CD4-positive, alpha-beta memory T cell (primary cell): Measurements from ENCODE around the gene STK24. TPM values are rescaled to one million over a fixed set of nuclear protein-coding genes. Genes with fewer than 3 reads are reported as not detected.

ENCODE experiments used
- CTCF ChIA-PET: fragments of 350-600 bp; sonication (Branson Sonifier 250); formaldehyde crosslinking; loops from one replicate; lab custom pipeline; 2021; ENCODE audit warnings: inconsistent platforms; ENCODE audit not compliant: partially characterized antibody; lab: Charles Lee
- POLR2A ChIA-PET: fragments of 350-600 bp; sonication (Branson Sonifier 250); formaldehyde crosslinking; loops from one replicate; lab custom pipeline; 2021; ENCODE audit not compliant: partially characterized antibody; lab: Charles Lee
- DNase-seq, 5 donors: peaks; one replicate each; pipeline versions ENCODE4 v3.0.0 to v3.0.0-alpha.2; 2020 to 2022; ENCODE audit warnings: mixed read lengths in 1 of 5
- H3K27ac ChIP-seq: one replicate; pipeline ENCODE4 v1.7.0; 2013; ENCODE audit warnings: low read depth, low read length
- H3K27me3 ChIP-seq: 2 replicates; pipeline ENCODE4 v1.7.0; 2013; ENCODE audit warnings: mild to moderate bottlenecking, low read length, moderate library complexity; ENCODE audit not compliant: insufficient read depth
- H3K36me3 ChIP-seq: 2 replicates; pipeline ENCODE4 v1.7.0; 2013; ENCODE audit warnings: mild to moderate bottlenecking, low read length, moderate library complexity; ENCODE audit not compliant: insufficient read depth
- H3K4me1 ChIP-seq: 2 replicates; pipeline ENCODE4 v1.7.0; 2013; ENCODE audit warnings: mild to moderate bottlenecking, low read length, moderate library complexity; ENCODE audit not compliant: insufficient read depth
- H3K4me3 ChIP-seq, 2 donors: one replicate each; pipeline ENCODE4 v1.7.0; 2013; ENCODE audit warnings: low read length in 2 of 2, mild to moderate bottlenecking in 1 of 2
- H3K9me3 ChIP-seq, 2 donors: one replicate each; pipeline ENCODE4 v1.7.0; 2013; ENCODE audit warnings: low read length in 2 of 2, control low read depth in 1 of 2; ENCODE audit not compliant: control insufficient read depth in 1 of 2
- H3K27ac Mint-ChIP-seq, 7 donors: one replicate each; pipeline ENCODE4 v1.8.0; 2020 to 2021; ENCODE audit warnings: mixed read lengths in 7 of 7, mild to moderate bottlenecking in 6 of 7, inconsistent platforms in 3 of 7, moderate library complexity in 3 of 7
- H3K27me3 Mint-ChIP-seq, 2 donors: one replicate each; pipeline ENCODE4 v1.8.0; 2020 to 2021; ENCODE audit warnings: mixed read lengths in 2 of 2
- H3K36me3 Mint-ChIP-seq, 2 donors: one replicate each; pipeline ENCODE4 v1.8.0; 2020 to 2021; ENCODE audit warnings: mixed read lengths in 2 of 2, inconsistent platforms in 1 of 2, mild to moderate bottlenecking in 1 of 2
- H3K4me1 Mint-ChIP-seq, 4 donors: one replicate each; pipeline ENCODE4 v1.8.0; 2020 to 2021; ENCODE audit warnings: mixed read lengths in 4 of 4, mild to moderate bottlenecking in 1 of 4
- H3K4me3 Mint-ChIP-seq, 8 donors: one replicate each; pipeline ENCODE4 v1.8.0; 2020 to 2021; ENCODE audit warnings: mixed read lengths in 8 of 8, mild to moderate bottlenecking in 7 of 8, moderate library complexity in 6 of 8, inconsistent platforms in 3 of 8
- H3K9me3 Mint-ChIP-seq, 8 donors: one replicate each; pipeline ENCODE4 v1.8.0; 2020 to 2021; ENCODE audit warnings: mixed read lengths in 8 of 8, mild to moderate bottlenecking in 5 of 8, inconsistent platforms in 3 of 8, moderate library complexity in 1 of 8
- intact Hi-C: fragments of 100-400 bp; cut with micrococcal nuclease; formaldehyde crosslinking; loops from one replicate; pipeline ENCODE4 v1.15.1; 2023
- polyA plus RNA-seq, 2 donors: library from polyadenylated mRNA; unstranded; fragments of 300-500 nt; fragmentation: Illumina TruSeq; gene quantifications; one replicate each; pipeline ENCODE4 v1.2.3, GENCODE V29; 2021
- total RNA-seq, 2 experiments: library from RNA; stranded (reverse); gene quantifications; one replicate each; pipeline ENCODE4 v1.2.3, GENCODE V29; 2021

Gene STK24
- total and polyA plus RNA-seq, 4 experiments from 2014 or later = 24.2 to 147 (median 118) TPM

DNA sequence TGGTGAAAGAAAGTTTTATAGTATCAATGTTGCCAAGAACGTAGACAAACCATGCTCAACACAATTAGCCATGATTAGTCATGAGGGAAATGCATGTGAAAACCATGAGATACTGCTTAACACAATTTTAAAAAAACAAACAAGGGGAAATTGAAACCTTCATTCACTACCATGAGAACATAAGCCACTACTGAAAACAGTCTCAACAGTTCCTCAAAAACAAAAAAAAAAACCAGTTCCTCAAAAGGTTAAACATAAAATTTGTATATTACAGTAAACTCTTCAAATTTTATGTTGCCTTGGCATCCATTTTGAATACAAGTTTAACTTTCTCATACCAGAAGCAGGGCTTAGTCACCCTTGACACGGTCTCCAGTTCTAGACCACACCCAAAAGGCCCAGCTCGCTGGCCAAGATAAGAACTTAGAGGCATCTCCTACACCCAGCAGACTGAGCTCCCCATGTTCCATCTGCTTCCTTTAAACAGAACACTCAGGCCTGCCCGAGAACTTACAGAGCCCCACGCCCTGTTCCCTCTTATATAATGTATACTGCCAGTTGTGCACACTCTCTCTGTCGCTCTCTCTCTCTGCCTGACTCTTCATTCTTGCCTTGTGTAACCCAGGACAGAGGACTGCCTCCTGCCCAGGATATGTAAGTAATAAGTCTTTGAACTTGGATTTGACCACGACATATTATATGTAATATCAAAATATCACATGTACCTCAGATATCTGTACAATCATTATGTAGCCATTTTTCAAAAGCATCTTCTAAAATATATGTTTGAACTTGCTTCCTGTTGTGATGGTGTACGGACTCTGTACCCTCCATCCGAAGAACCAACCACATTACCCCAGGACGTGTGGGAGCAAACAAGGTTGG, 67.4 kb downstream of the STK24 start:
- no peaks in the 10 kb centered on the region for H3K9me3 ChIP-seq
- POLR2A ChIA-PET = interaction anchor here (0.9 to 2.0 kb wide), 11 partner anchors 11 to 67 kb away, joined by 3 to 11 read pairs (median 3); partner anchors contain the start of gene STK24
- Mint-ChIP-seq H3K27me3 (no peaks in the 10 kb centered on the region), H3K4me3 (peak overlapping the region in 7 of 8 donors; percentile 33 to 78 (median 64)), H3K27ac (peak overlapping the region; percentile 80 to 95 (median 87)), H3K36me3 (peaks cover 8 to 34% of the 10 kb centered on the region in 2 donors), H3K4me1 (peaks cover 73 to 100% (median 89%) of the 10 kb centered on the region in 4 donors), H3K9me3 (no peaks in the 10 kb centered on the region)
- H3K36me3 ChIP-seq = no peaks in the 10 kb centered on the region
- CTCF ChIA-PET = interaction anchor here (0.5 to 1.2 kb wide), 5 partner anchors 10 to 53 kb away, joined by 3 to 4 read pairs (median 3); no protein-coding TSS in a partner anchor
- peak overlapping the region; percentile 36 for H3K27ac ChIP-seq
- peaks cover 100% of the 10 kb centered on the region for H3K4me1 ChIP-seq
- intact Hi-C loops = loop anchor here (5.0 kb wide), 1 partner anchor 53 kb away; no protein-coding TSS in a partner anchor
- no peak overlapping the region for H3K4me3 ChIP-seq
- peak in 4 of 5 donors; percentile 22 to 74 (median 38) for DNase-seq
- H3K27me3 ChIP-seq = no peaks in the 10 kb centered on the region

- no peaks in the 10 kb centered on the region for H3K9me3 Mint-ChIP-seq
- peaks cover 74 to 100% (median 89%) of the 10 kb centered on the region in 4 donors for H3K4me1 Mint-ChIP-seq
- Histone ChIP-seq H3K9me3 (no peaks in the 10 kb centered on the region), H3K4me3 (no peak overlapping the region), H3K4me1 (peaks cover 100% of the 10 kb centered on the region), H3K36me3 (no peaks in the 10 kb centered on the region), H3K27ac (peak overlapping the region; percentile 12), H3K27me3 (no peaks in the 10 kb centered on the region)
- CTCF ChIA-PET = interaction anchor here (0.5 to 1.4 kb wide), 5 partner anchors 11 to 63 kb away, joined by 3 to 5 read pairs (median 3); no protein-coding TSS in a partner anchor
- intact Hi-C loops = no loop called here
- peaks cover 12 to 34% of the 10 kb centered on the region in 2 donors for H3K36me3 Mint-ChIP-seq
- no peak for DNase-seq
- peak overlapping the region; percentile 80 to 95 (median 87) for H3K27ac Mint-ChIP-seq
- POLR2A ChIA-PET = interaction anchor here (0.9 to 2.0 kb wide), 6 partner anchors 15 to 68 kb away, joined by 3 to 8 read pairs (median 4); partner anchors contain the start of gene STK24
- peak overlapping the region in 2 of 8 donors; percentile 23 to 53 for H3K4me3 Mint-ChIP-seq
- no peaks in the 10 kb centered on the region for H3K27me3 Mint-ChIP-seq
Observed at GRCh38 chr13:98508685-98509084, 68.2 kb downstream of the STK24 start.

DNA sequence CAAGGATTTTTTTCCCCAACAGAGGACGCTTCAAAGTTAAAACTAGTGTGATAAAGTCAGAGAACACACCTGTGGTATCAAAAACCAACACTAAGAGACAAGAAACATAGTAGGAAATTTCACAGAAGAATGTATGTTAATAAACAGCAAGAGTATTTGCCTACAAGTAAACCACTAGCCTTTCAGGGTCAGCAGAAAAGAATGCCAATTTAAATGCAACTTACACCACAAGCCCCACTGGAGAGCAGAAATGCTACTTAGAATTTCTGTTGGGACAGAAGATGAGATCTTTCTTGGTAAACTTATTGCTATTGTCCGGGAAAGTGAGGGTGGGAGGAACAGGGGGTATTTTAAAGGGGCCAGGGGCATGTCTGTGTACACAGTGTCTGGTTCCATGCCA, 68.6 kb downstream of the STK24 start:
- Mint-ChIP-seq H3K4me3 (peak overlapping the region in 3 of 8 donors; percentile 40 to 53 (median 50)), H3K9me3 (no peaks in the 10 kb centered on the region), H3K27me3 (no peaks in the 10 kb centered on the region), H3K27ac (peak overlapping the region in 6 of 7 donors; percentile 72 to 95 (median 88)), H3K4me1 (peaks cover 74 to 100% (median 89%) of the 10 kb centered on the region in 4 donors), H3K36me3 (peaks cover 12 to 37% of the 10 kb centered on the region in 2 donors)
- intact Hi-C loops = no loop called here
- Histone ChIP-seq H3K4me3 (no peak overlapping the region), H3K36me3 (peaks cover 2% of the 10 kb centered on the region), H3K27me3 (no peaks in the 10 kb centered on the region), H3K9me3 (no peaks in the 10 kb centered on the region), H3K27ac (no peak overlapping the region), H3K4me1 (peaks cover 100% of the 10 kb centered on the region)
- POLR2A ChIA-PET = interaction anchor here (0.6 to 2.0 kb wide), 8 partner anchors 9 to 69 kb away, joined by 3 to 8 read pairs (median 3); partner anchors contain the start of gene STK24
- CTCF ChIA-PET = interaction anchor here (1.0 to 1.4 kb wide), 4 partner anchors 24 to 63 kb away, joined by 3 to 5 read pairs (median 3); no protein-coding TSS in a partner anchor
- no peak for DNase-seq

DNA sequence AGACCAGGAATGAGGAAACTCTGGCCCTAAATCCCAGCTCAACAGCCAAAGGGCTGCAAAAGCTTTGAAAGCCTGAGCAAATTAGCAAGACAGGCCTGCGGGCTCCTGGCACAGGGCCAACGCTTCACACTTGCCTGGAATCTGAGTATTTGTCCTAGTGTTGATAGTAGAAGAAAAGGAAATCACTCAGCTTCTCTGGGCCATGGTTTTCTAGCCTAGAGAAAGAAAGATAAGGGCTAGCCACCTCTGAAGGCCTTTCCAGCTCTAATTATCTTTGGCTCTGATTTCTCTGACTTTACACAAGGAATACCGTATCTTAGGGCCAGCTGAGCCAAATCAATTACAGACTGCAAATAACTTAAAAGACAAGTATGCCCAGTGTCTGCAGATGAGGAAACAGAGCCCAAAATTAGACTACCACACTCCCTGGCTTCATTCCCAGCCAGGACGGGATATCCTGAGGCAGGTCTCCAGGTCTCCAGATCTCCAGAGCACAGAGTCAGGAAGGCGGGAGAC, 69.6 kb downstream of the STK24 start:
- Mint-ChIP-seq H3K9me3 (no peaks in the 10 kb centered on the region), H3K27ac (peak overlapping the region in 5 of 7 donors; percentile 21 to 84 (median 66)), H3K4me1 (peaks cover 80 to 100% (median 90%) of the 10 kb centered on the region in 4 donors), H3K27me3 (no peaks in the 10 kb centered on the region), H3K4me3 (no peak overlapping the region), H3K36me3 (peaks cover 12 to 40% of the 10 kb centered on the region in 2 donors)
- Histone ChIP-seq H3K27me3 (no peaks in the 10 kb centered on the region), H3K4me1 (peaks cover 99% of the 10 kb centered on the region), H3K4me3 (no peak overlapping the region), H3K27ac (no peak overlapping the region), H3K36me3 (peaks cover 5% of the 10 kb centered on the region), H3K9me3 (no peaks in the 10 kb centered on the region)
- POLR2A ChIA-PET = interaction anchor here (0.6 to 1.0 kb wide), 3 partner anchors 9 to 26 kb away, joined by 3 read pairs; no protein-coding TSS in a partner anchor
- intact Hi-C loops = no loop called here
- DNase-seq = no peak
- CTCF ChIA-PET = interaction anchor here (1.0 to 3.7 kb wide), 2 partner anchors 23 to 62 kb away, joined by 3 to 11 read pairs; no protein-coding TSS in a partner anchor

- H3K27ac ChIP-seq = no peak overlapping the region
Observed at GRCh38 chr13:98506728-98507230, 70.1 kb downstream of the STK24 start.

GRCh38 chr13:98506322-98506721, 70.6 kb downstream of the STK24 start:
- H3K4me3 Mint-ChIP-seq = peak overlapping the region in 4 of 8 donors; percentile 1 to 22 (median 12)
- no peaks in the 10 kb centered on the region for H3K9me3 Mint-ChIP-seq
- H3K36me3 ChIP-seq = peaks cover 5% of the 10 kb centered on the region
- CTCF ChIA-PET = interaction anchor here (1.0 to 3.7 kb wide), 4 partner anchors 11 to 147 kb away, joined by 3 to 11 read pairs (median 7); no protein-coding TSS in a partner anchor
- H3K4me1 Mint-ChIP-seq = peaks cover 78 to 100% (median 89%) of the 10 kb centered on the region in 4 donors
- intact Hi-C loops = no loop called here
- no peak overlapping the region for H3K27ac ChIP-seq
- DNase-seq = no peak
- H3K4me1 ChIP-seq = peaks cover 97% of the 10 kb centered on the region
- H3K9me3 ChIP-seq = no peaks in the 10 kb centered on the region
- POLR2A ChIA-PET = interaction anchor here (1.0 to 1.2 kb wide), 2 partner anchors 10 to 21 kb away, joined by 3 read pairs; no protein-coding TSS in a partner anchor
- no peaks in the 10 kb centered on the region for H3K27me3 Mint-ChIP-seq
- peaks cover 8 to 41% of the 10 kb centered on the region in 2 donors for H3K36me3 Mint-ChIP-seq
- H3K4me3 ChIP-seq = no peak overlapping the region
- no peaks in the 10 kb centered on the region for H3K27me3 ChIP-seq
- peak overlapping the region in 5 of 7 donors; percentile 39 to 84 (median 67) for H3K27ac Mint-ChIP-seq

More at GRCh38 chr13:98506728-98507230, 70.1 kb downstream of the STK24 start:
- Histone ChIP-seq H3K36me3 (peaks cover 5% of the 10 kb centered on the region), H3K4me1 (peaks cover 99% of the 10 kb centered on the region), H3K4me3 (no peak overlapping the region), H3K9me3 (no peaks in the 10 kb centered on the region), H3K27me3 (no peaks in the 10 kb centered on the region)
- Mint-ChIP-seq H3K27ac (peak overlapping the region in 4 of 7 donors; percentile 21 to 84 (median 44)), H3K36me3 (peaks cover 8 to 43% of the 10 kb centered on the region in 2 donors), H3K27me3 (no peaks in the 10 kb centered on the region), H3K9me3 (no peaks in the 10 kb centered on the region), H3K4me1 (peaks cover 80 to 100% (median 91%) of the 10 kb centered on the region in 4 donors), H3K4me3 (peak overlapping the region in 2 of 8 donors; percentile 1 to 11)
- no peak for DNase-seq
- CTCF ChIA-PET = interaction anchor here (1.0 to 3.7 kb wide), 3 partner anchors 10 to 147 kb away, joined by 3 to 11 read pairs (median 10); no protein-coding TSS in a partner anchor
- POLR2A ChIA-PET = interaction anchor here (1.0 to 1.2 kb wide), 2 partner anchors 10 to 21 kb away, joined by 3 read pairs; no protein-coding TSS in a partner anchor
- intact Hi-C loops = no loop called here
